Right lobe of liver (tissue), 6 donors: ENCODE results near the gene LRRC28. TPM values are rescaled to one million over a fixed set of nuclear protein-coding genes. Genes with fewer than 3 reads are reported as not detected.
A peak's percentile ranks its signal among the peaks of the same experiment; 100 is the strongest.

Source experiments
- ATAC-seq, 4 donors: fragments of 200-7000 bp; cut with Tn5 transposase; one replicate each; pipeline ENCODE4 v1.9.1; 2020; ENCODE audit warnings: mild to moderate bottlenecking in 4 of 4, moderate library complexity in 4 of 4
- DNase-seq, 3 donors: peaks; one replicate each; pipeline ENCODE4 v3.0.0-alpha.2; 2020
- H3K27ac ChIP-seq, 3 donors: fragments of 200-600 bp; one replicate each; pipeline ENCODE4 v1.8.0; 2022
- H3K27me3 ChIP-seq, 2 donors: fragments of 200-600 bp; one replicate each; pipeline ENCODE4 v1.8.0; 2022
- H3K36me3 ChIP-seq, 4 donors: fragments of 200-600 bp; sonication (generic) in 1 of 4; one replicate each; pipeline versions ENCODE4 v1.5.1 to v1.8.0; 2017 to 2022; ENCODE audit warnings: control low read depth in 1 of 4
- H3K4me1 ChIP-seq, 4 donors: fragments of 200-600 bp; sonication (generic) in 1 of 4; one replicate each; pipeline versions ENCODE4 v1.5.1 to v1.8.0; 2017 to 2022; ENCODE audit warnings: control low read depth in 1 of 4
- H3K4me3 ChIP-seq, 3 donors: fragments of 200-600 bp; one replicate each; pipeline ENCODE4 v1.8.0; 2022
- H3K9me3 ChIP-seq, 4 donors: fragments of 200-600 bp; sonication (generic) in 1 of 4; one replicate each; pipeline versions ENCODE4 v1.5.1 to v1.8.0; 2017 to 2022; ENCODE audit warnings: control low read depth in 1 of 4
- CTCF ChIP-seq, 4 donors: fragments of 200-600 bp in 3 of 4; fragments of 450-650 bp in 1 of 4; IDR thresholded peaks; one replicate each; pipeline versions ENCODE4 v1.5.1 to v1.8.0; 2016 to 2022; ENCODE audit warnings: antibody characterized with exemption in 4 of 4, mild to moderate bottlenecking in 2 of 4
- POLR2A ChIP-seq: fragments of 450-650 bp; IDR thresholded peaks from one replicate; pipeline ENCODE4 v1.6.1; 2017; ENCODE audit warnings: antibody characterized with exemption, mild to moderate bottlenecking
- WGBS: methylation state at CpG from one replicate; pipeline ENCODE4 v1.1.6; 2018; ENCODE audit warnings: low coverage, low lambda C conversion rate; ENCODE audit not compliant: insufficient coverage; ENCODE audit errors: missing lambda C conversion rate; 5-methylcytosine and 5-hydroxymethylcytosine counted together
- intact Hi-C, 2 donors: fragments of 100-400 bp; cut with DNase I; formaldehyde crosslinking; loops; one replicate each; pipeline versions ENCODE4 v1.11.2 to v1.14.1; 2022
- total RNA-seq, 6 experiments: library from RNA; depleted of rRNA in 2 of 6; stranded (reverse); fragments of >200 nt in 2 of 6; fragmentation: NEBNext Ultra II Directional in 3 of 6; extraction: Animal tissue kit (Norgen Biotek cat#: 25700) in 3 of 6; gene quantifications; one replicate each; pipeline versions ENCODE4 v1.1.0 to v1.2.4, GENCODE V29; 2016 to 2023
- donor health status: DM: no; HTN: yes; CAD: no.
- donor health status: DM: no; HTN: no; CAD: no.
- donor health status: DM: no; HTN: no; CAD: no.
- donor health status: DM: no; HTN: yes; CAD: no.
- donor health status: DM: no; HTN: yes; CAD: no.

Gene LRRC28
- total RNA-seq, 6 experiments from 2014 or later = 21.8 to 70.1 (median 31.9) TPM

- H3K4me1 ChIP-seq = peaks cover 0 to 26% (median 8%) of the 10 kb centered on the region in 4 donors
- peak; percentile 50 to 72 (median 62) for ATAC-seq
- H3K4me3 ChIP-seq = peak overlapping the region in 1 of 3 donors; percentile 22
- intact Hi-C loops = no loop called here
- TF ChIP-seq POLR2A (no peak), CTCF (IDR thresholded peaks at IDR 0.05) (no peak)
- 30% methylated on average over 8 of the region's 8 CpGs for WGBS
- no peaks in the 10 kb centered on the region for H3K27me3 ChIP-seq
- H3K9me3 ChIP-seq = no peaks in the 10 kb centered on the region
- H3K36me3 ChIP-seq = no peaks in the 10 kb centered on the region
- peak; percentile 67 to 73 (median 68) for DNase-seq
- peak overlapping the region in 2 of 3 donors; percentile 13 to 64 for H3K27ac ChIP-seq
Observed at GRCh38 chr15:99305761-99306505, 54.7 kb downstream of the LRRC28 start.

GRCh38 chr15:99306694-99307338, 55.5 kb downstream of the LRRC28 start:
- peak in 2 of 3 donors; percentile 20 to 48 for DNase-seq
- peak overlapping the region in 1 of 3 donors; percentile 22 for H3K4me3 ChIP-seq
- TF ChIP-seq POLR2A (no peak), CTCF (IDR thresholded peaks at IDR 0.05) (no peak)
- H3K27ac ChIP-seq = peak overlapping the region in 2 of 3 donors; percentile 8 to 64
- H3K27me3 ChIP-seq = no peaks in the 10 kb centered on the region
- 36% methylated on average over 7 of the region's 8 CpGs for WGBS
- ATAC-seq = peak; percentile 64 to 78 (median 74)
- no peaks in the 10 kb centered on the region for H3K9me3 ChIP-seq
- H3K4me1 ChIP-seq = peaks cover 0 to 26% (median 8%) of the 10 kb centered on the region in 4 donors
- no peaks in the 10 kb centered on the region for H3K36me3 ChIP-seq
- intact Hi-C loops = no loop called here

- no peak overlapping the region for H3K27ac ChIP-seq
- DNase-seq (no peak), ATAC-seq (no peak)
- TF ChIP-seq CTCF (IDR thresholded peaks at IDR 0.05) (no peak), POLR2A (no peak)
- intact Hi-C loops = no loop called here
- H3K4me3 ChIP-seq = no peak overlapping the region
- H3K36me3 ChIP-seq = no peaks in the 10 kb centered on the region
- H3K27me3 ChIP-seq = no peaks in the 10 kb centered on the region
- peaks cover 0 to 26% (median 8%) of the 10 kb centered on the region in 4 donors for H3K4me1 ChIP-seq
- peaks cover 0 to 2% (median 0%) of the 10 kb centered on the region in 4 donors for H3K9me3 ChIP-seq
- 87% methylated on average over 6 of the region's 6 CpGs for WGBS
Observed at GRCh38 chr15:99307735-99308134, 56.5 kb downstream of the LRRC28 start.

GRCh38 chr15:99310745-99311144, 59.5 kb downstream of the LRRC28 start:
- WGBS = 80% methylated on average over 5 of the region's 5 CpGs
- Histone ChIP-seq H3K4me1 (peaks cover 0 to 15% (median 7%) of the 10 kb centered on the region in 4 donors), H3K9me3 (peaks cover 0 to 5% (median 0%) of the 10 kb centered on the region in 4 donors), H3K27me3 (no peaks in the 10 kb centered on the region), H3K36me3 (no peaks in the 10 kb centered on the region), H3K4me3 (no peak overlapping the region), H3K27ac (no peak overlapping the region)
- ATAC-seq = no peak
- intact Hi-C loops = no loop called here
- no peak for TF ChIP-seq CTCF (IDR thresholded peaks at IDR 0.05)
- no peak for TF ChIP-seq POLR2A
- no peak for DNase-seq
